Activated CD8-positive, alpha-beta memory T cell treated with anti-CD3 and anti-CD28 coated beads for 36 hours (primary cell): ENCODE data around the gene TTC31. TPM values are rescaled to one million over a fixed set of nuclear protein-coding genes. Genes with fewer than 3 reads are reported as not detected.

Source experiments
- CTCF ChIA-PET: fragments of 350-600 bp; sonication (Branson Sonifier 250); formaldehyde crosslinking; loops from one replicate; lab custom pipeline; 2021; ENCODE audit warnings: antibody characterized with exemption; lab: Charles Lee
- POLR2A ChIA-PET: fragments of 350-600 bp; sonication (Branson Sonifier 250); formaldehyde crosslinking; loops from one replicate; lab custom pipeline; 2021; ENCODE audit warnings: antibody characterized with exemption; lab: Charles Lee
- total RNA-seq, 2 experiments: library from RNA; stranded (reverse); gene quantifications; one replicate each; pipeline ENCODE4 v1.2.3, GENCODE V29; 2021

The TTC31 gene
- total RNA-seq, 2 experiments from 2014 or later = 22.9 to 23.5 TPM

GRCh38 chr2:74507926-74508520 is 25.1 kb downstream of the TTC31 start:
- ChIA-PET POLR2A (interaction anchor here (0.9 kb wide), 1 partner anchor 10 kb away, joined by 3 read pairs; no protein-coding TSS in a partner anchor), CTCF (interaction anchor here (1.1 to 4.9 kb wide), 4 partner anchors 8 to 26 kb away, joined by 3 to 20 read pairs (median 5); partner anchors contain the start of genes CCDC142 and TTC31)

GRCh38 chr2:74510272-74510671 is 27.4 kb downstream of the TTC31 start:
- ChIA-PET POLR2A (interaction anchor here (0.6 kb wide), 1 partner anchor 47 kb away, joined by 3 read pairs; no protein-coding TSS in a partner anchor), CTCF (interaction anchor here (0.6 to 1.1 kb wide), 4 partner anchors 8 to 128 kb away, joined by 3 read pairs; no protein-coding TSS in a partner anchor)

- CTCF ChIA-PET = interaction anchor here (0.6 kb wide), 1 partner anchor 127 kb away, joined by 3 read pairs; no protein-coding TSS in a partner anchor
- POLR2A ChIA-PET = no interaction called here
Measured at GRCh38 chr2:74511104-74511989, 28.5 kb downstream of the TTC31 start.

DNA sequence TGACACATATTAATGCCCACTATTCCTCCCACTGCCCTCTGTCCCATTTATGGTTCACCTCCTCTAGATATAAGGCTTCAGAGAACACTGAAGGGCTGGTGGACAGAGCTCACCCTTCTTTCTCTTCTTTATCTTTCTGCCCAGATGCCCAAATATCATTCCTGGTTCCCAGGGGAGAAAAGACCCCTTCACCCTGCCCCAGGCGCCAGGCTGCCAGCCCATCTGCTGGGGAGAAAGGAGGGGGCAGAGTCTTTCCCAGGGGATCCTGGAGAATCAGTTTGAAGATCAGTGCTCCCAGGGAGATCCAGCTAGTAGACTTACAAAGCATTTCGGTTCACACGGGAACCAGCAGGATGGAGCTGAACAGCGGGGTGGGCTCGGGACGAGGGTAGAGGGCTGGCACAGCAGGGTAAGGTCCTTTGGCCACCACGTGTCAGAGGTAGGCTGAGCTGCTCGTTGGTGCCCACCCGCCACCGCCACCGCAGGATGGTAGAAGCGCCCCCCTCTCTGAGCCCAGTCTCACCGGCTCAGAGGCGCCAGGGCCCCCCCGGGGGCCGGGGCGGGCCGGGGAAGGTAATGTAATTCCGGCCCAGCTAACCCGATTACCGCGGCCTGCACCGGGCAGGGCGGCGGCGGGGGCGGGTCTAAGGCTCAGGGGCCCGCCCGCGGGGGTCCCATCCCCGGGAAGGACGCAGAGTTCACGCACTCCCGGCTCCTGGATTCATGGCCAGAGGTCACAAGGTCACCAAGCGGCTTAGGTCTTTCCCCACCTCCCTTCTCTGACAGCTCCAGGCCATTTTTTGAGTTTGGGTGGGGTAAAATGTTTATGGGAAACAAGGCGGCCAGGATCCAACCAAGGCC is 30.1 kb downstream of the TTC31 start:
- ChIA-PET POLR2A (interaction anchor here (0.5 to 1.3 kb wide), 3 partner anchors 9 to 204 kb away, joined by 3 read pairs; no protein-coding TSS in a partner anchor), CTCF (no interaction called here)

DNA sequence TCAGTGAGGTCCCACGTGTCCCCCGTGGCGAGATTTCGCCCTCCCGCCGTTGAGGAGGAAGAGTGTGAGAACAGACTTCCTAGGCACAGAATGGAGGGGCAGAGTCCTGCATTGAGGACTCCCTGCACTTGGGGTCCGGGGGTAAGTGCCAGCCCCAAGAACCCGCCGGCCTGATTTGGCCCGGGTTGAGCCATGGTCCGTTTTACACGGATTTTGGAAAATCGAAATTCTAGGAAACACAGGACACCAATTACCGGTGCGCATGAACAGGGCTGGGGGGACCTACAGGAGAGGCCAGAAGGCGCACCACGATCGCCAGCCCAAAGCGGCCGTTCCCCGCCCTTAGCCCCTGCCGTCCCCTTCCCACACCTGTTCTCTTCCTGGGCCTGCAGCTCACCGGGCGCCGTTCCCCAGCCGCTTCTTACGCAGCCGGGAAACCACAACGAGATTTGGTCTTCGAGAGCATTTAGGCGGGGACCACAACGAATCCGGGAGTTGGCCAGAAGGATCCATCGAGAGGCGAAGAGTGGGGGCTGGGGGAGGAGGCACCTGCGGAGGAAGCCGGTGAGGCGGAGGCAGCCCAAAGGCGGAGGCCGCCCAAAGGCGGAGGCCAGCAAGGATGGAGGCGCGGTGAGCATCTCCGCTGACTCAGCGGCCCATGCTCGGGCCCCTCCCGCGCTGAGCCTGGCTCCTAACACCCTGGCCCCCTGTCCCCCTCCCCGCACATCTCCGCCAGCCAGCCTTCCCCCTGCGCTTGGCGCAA is 30.9 kb downstream of the TTC31 start:
- ChIA-PET CTCF (interaction anchor here (1.3 kb wide), 1 partner anchor 9 kb away, joined by 3 read pairs; no protein-coding TSS in a partner anchor), POLR2A (interaction anchor here (1.1 to 1.4 kb wide), 3 partner anchors 10 to 16 kb away, joined by 3 to 5 read pairs (median 3); partner anchors contain the start of genes AUP1 and HTRA2)

DNA sequence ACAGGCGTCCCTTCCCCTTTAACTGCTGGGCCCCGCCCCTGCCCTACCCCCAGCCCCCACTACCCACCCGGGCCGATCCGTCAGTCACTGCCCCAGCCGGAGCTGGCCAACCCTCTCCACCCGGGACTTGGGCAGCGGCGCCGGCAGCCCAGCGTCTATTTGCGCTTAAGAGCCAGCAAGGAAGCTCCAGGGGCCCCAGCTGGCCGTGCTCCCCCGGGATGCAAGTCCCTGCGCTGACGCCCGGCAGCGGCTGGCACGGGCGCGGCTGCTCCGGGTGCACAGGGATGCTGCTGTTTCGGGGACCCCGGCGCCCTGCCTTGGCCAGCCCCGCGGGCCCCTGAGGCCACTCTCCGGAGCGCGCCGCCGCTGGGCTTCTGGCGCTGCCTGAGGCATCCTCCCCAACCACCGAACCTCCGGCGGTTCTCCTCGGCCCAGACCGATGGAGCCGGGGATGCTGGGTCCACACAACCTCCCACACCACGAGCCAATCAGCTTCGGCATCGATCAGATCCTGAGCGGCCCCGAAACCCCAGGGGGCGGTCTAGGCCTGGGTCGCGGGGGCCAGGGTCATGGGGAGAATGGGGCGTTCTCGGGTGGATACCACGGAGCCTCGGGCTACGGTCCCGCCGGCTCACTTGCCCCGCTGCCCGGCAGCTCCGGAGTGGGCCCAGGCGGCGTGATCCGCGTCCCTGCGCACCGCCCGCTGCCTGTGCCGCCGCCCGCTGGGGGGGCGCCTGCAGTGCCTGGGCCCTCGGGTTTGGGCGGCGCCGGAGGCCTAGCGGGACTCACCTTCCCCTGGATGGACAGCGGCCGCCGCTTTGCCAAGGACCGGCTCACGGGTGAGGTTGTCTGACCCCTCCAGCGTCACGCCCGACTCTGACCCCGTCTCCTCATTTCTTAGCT is 31.7 kb downstream of the TTC31 start, which contains the start of gene TLX2:
TSS of gene TLX2 (plus strand) at position 83 of the 903 bp plus-strand sequence. CDS start at position 440, 357 bp downstream.
- POLR2A ChIA-PET = interaction anchor here (0.6 to 1.4 kb wide), 4 partner anchors 15 to 29 kb away, joined by 3 to 8 read pairs (median 4); partner anchors contain the start of genes AUP1 and HTRA2
- CTCF ChIA-PET = interaction anchor here (1.3 kb wide), 1 partner anchor 9 kb away, joined by 3 read pairs; no protein-coding TSS in a partner anchor

DNA sequence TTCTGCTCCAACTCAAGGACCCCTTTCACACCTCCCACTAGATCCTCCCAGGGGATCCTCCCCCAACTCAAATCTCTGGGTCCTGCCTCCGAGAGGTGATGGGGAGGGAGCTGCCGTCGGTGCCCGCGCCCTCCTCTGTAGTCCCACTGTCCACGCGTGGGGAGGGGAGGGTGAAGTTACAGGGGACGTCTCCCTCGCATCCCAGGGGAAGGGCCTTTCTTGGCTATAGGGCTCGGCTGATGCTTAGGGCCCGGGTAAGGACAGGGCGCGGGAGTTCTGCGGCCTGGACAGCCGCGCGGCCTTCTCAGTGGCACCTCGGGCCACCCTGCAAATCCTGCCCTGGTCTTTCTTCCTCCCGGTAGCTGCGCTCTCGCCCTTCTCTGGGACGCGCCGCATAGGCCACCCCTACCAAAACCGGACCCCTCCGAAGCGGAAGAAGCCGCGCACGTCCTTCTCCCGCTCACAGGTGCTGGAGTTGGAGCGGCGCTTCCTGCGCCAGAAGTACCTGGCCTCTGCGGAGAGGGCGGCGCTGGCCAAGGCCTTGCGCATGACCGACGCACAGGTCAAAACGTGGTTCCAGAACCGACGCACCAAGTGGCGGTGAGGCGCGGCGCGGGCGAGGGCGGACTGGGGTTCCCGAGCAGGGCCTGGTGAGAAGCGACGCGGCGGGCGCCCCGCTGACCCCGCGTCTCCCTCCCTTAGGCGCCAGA is 32.5 kb downstream of the TTC31 start:
- POLR2A ChIA-PET = interaction anchor here (0.6 to 1.4 kb wide), 3 partner anchors 14 to 28 kb away, joined by 3 to 8 read pairs (median 5); partner anchors contain the start of genes AUP1 and HTRA2
- CTCF ChIA-PET = interaction anchor here (1.3 kb wide), 1 partner anchor 8 kb away, joined by 3 read pairs; no protein-coding TSS in a partner anchor

DNA sequence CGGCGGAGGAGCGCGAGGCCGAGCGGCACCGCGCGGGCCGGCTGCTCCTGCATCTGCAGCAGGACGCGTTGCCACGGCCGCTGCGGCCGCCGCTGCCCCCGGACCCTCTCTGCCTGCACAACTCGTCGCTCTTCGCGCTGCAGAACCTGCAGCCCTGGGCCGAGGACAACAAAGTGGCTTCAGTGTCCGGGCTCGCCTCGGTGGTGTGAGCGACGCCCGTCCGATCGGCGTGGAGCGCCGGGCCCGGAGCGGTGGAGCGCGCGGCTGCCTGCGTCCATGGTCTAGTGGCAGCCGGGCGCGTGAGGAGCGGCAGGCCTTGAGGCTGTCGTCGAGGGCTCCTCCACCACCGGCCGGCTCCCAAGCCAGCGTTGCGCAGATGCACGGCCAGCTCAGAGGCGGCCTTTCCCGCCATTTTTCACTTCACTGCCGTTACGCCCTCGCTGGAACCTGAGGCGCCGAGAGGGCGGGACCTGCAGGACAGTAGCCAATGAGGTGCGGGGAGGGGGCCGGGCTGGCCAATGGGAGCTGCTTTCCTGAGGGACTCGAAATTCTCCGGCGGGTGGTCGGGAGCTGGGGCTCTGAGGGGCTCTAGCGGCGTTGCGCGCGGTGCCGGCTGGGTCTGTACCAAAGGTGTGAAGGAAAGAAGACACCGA is 33.2 kb downstream of the TTC31 start:
- POLR2A ChIA-PET = interaction anchor here (1.0 to 1.4 kb wide), 2 partner anchors 15 to 17 kb away, joined by 3 to 8 read pairs; partner anchors contain the start of gene LBX2
- CTCF ChIA-PET = no interaction called here

DNA sequence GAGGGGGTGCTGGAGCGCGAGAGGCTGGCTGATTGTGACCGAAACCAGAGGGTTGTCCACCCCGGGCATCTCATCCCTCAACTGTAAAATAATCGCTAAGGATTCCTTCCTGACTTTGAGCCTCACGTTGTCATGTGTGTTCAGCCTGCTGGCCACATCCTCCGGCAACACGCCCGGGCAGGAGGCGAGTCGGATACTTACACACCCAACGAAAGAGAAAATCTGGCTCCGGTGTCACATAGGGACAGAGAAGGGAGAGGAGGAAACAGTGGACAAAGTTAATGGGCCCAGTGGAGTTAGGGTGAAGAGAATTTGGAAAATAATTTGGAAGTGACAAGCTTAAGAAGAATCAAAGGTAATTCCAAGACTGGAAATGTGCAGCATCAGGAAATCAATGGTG is 33.8 kb downstream of the TTC31 start:
- ChIA-PET POLR2A (interaction anchor here (1.0 kb wide), 1 partner anchor 17 kb away, joined by 3 read pairs; the partner anchor contains the start of gene LBX2), CTCF (interaction anchor here (0.6 kb wide), 1 partner anchor 15 kb away, joined by 3 read pairs; no protein-coding TSS in a partner anchor)

DNA sequence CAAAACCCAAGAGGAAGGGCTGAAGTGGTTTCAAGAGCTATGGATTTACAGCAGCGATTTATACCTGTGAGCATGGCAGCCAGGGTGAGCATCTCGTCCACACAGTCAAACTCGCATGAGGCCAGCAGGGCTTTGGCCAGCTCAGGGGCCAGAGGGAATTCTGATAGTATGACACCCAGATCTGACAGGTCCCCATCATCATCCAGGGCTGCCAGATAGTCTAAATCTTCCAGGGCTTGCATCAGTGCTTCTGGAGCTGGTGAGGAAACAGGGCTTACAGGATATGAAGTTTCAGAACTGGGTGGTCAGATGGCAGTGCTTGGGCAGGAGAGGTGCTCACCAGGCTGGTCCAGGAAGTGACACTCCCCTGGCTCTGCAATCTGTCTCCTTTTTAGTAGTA is 39.6 kb downstream of the TTC31 start:
- ChIA-PET CTCF (interaction anchor here (0.9 to 1.5 kb wide), 5 partner anchors 8 to 40 kb away, joined by 3 read pairs; partner anchors contain the start of genes CCDC142, PCGF1, TLX2 and TTC31), POLR2A (no interaction called here)

GRCh38 chr2:74524005-74524404 is 41.1 kb downstream of the TTC31 start:
- ChIA-PET POLR2A (no interaction called here), CTCF (interaction anchor here (1.2 kb wide), 1 partner anchor 9 kb away, joined by 3 read pairs; the partner anchor contains the start of gene TLX2)

DNA sequence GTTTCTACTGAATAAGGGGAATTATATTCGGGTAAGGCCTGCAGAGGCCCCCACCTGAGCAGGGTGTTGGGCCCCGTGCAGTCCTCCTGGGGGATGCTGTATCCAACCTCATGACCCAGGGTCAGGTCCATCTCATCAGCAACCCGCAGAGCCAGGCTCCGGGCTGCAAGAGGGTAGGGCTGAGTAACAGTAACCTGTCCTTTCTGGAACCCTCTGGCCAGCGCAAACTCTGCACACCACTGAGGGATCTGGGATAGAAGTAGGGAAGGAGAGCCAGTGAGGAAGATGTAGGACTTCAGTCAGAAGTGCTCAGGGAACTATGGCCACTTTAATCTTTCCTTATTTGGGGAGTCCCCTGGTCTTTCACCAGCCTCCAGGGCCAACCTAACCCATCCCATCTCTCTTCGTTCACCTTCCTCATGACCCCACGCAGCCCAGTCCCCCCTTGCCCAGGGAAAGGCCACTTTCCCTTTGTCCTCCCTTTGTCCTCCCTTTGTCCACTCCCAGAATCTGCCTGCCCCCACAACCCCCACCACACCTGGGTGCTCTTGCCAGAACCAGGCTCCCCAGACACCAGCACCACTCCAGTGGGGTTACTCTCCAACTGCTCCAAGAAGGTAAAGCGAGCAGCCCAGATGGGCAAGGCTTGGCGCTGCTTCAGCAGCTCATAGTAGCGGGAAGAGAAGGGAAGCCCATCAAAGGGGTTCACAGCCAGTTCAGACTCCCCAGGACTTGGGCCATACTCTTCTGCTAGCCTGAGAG is 42.3 kb downstream of the TTC31 start:
- ChIA-PET POLR2A (no interaction called here), CTCF (no interaction called here)

- POLR2A ChIA-PET = no interaction called here
- CTCF ChIA-PET = interaction anchor here (0.9 to 1.4 kb wide), 2 partner anchors 44 to 51 kb away, joined by 3 to 4 read pairs; no protein-coding TSS in a partner anchor
Measured at GRCh38 chr2:74525717-74526648, 43.1 kb downstream of the TTC31 start, which contains the start of gene DQX1. Gene DQX1 (minus strand): TSS chr2:74526231. CDS start chr2:74525729, 502 bp downstream.
